ENCODE data around the gene RNF112.

- TF ChIP-seq EP300 (IDR thresholded peaks at IDR 0.05) (no peak), CTCF (IDR thresholded peaks at IDR 0.05) (no peak), POLR2A (IDR thresholded peaks at IDR 0.05) (no peak)
Observed at GRCh38 chr17:19417611-19418010, 6.6 kb downstream of the RNF112 start.

All from tibial nerve (tissue), 4 donors.